HepG2 (cell line): ENCODE data around the gene SLC2A10. TPM values are rescaled to one million over a fixed set of nuclear protein-coding genes. Genes with fewer than 3 reads are reported as not detected.

ENCODE experiments used
- ATAC-seq: fragments of 200-7000 bp; cut with Tn5 transposase; 3 replicates; pipeline ENCODE4 v1.9.1; 2020; ENCODE audit warnings: mild to moderate bottlenecking, moderate library complexity
- BruUV-seq: library from RNA; stranded (reverse); fragments of 400-500 nt; replicated peaks from 2 replicates; lab custom pipeline; 2021; lab: Mats Ljungman, UMichigan
- CTCF ChIA-PET: fragments of 300-600 bp; formaldehyde crosslinking; extraction: SDS; loops from one replicate; lab custom pipeline; 2021; ENCODE audit warnings: low total read pairs, inconsistent platforms, low intra/inter-chr PET ratio; lab: Yijun Ruan, JAX
- POLR2A ChIA-PET: fragments of 350-600 bp; sonication (Branson Sonifier 250); formaldehyde crosslinking; loops from one replicate; lab custom pipeline; 2020; ENCODE audit warnings: antibody characterized with exemption, inconsistent platforms; lab: Yijun Ruan, JAX
- DNase-seq: peaks from one replicate; pipeline ENCODE4 v3.0.0-alpha.2; 2015; ENCODE audit warnings: low spot score
- FAIRE-seq: peaks from 3 replicates; lab custom pipeline; 2011; peaks lifted over from hg19 to GRCh38; lab: Jason Lieb, UNC
- H2AFZ ChIP-seq: one replicate; pipeline ENCODE4 v1.6.1; 2011; ENCODE audit warnings: low read length, inconsistent platforms
- H3K27ac ChIP-seq: fragments of 300-600 bp; 3 replicates; pipeline ENCODE4 v1.8.0; 2011; ENCODE audit warnings: mixed run types, mild to moderate bottlenecking, mixed read lengths, low read length, inconsistent platforms; ENCODE audit not compliant: insufficient read depth; ENCODE audit errors: extremely low read length
- H3K27me3 ChIP-seq, 2 experiments: fragments of 200-600 bp in 1 of 2; 2 replicates in 1 of 2; 3 replicates in 1 of 2; pipeline versions ENCODE4 v1.6.0 to v1.8.0; 2011; ENCODE audit warnings: low read length in 2 of 2, mild to moderate bottlenecking in 2 of 2, moderate library complexity in 2 of 2, inconsistent platforms in 1 of 2; ENCODE audit not compliant: insufficient read depth in 2 of 2, control insufficient read depth in 1 of 2
- H3K36me3 ChIP-seq, 2 experiments: fragments of 200-600 bp in 1 of 2; replicated peaks in 1 of 2; 2 replicates in 1 of 2; 3 replicates in 1 of 2; pipeline versions ENCODE4 v1.5.1 to v1.8.0; 2011; ENCODE audit warnings: low read length in 2 of 2, inconsistent platforms in 1 of 2; ENCODE audit not compliant: insufficient read depth in 2 of 2, control insufficient read depth in 1 of 2
- H3K4me1 ChIP-seq: 2 replicates; pipeline ENCODE4 v1.5.1; 2012; ENCODE audit warnings: low read length, inconsistent platforms; ENCODE audit not compliant: insufficient read depth
- H3K4me2 ChIP-seq: 2 replicates; pipeline ENCODE4 v1.6.0; 2011; ENCODE audit warnings: low read depth, low read length, inconsistent platforms
- H3K4me3 ChIP-seq, 3 experiments: fragments of 200-600 bp in 1 of 3; sonication (generic), shearing (Covaris generic) in 1 of 3; replicated peaks in 1 of 3; 2 replicates each; pipeline ENCODE4 v1.5.1; 2011 to 2016; ENCODE audit warnings: low read length in 3 of 3, inconsistent platforms in 2 of 3, low read depth in 2 of 3, mild to moderate bottlenecking in 2 of 3, control low read depth in 1 of 3, mixed read lengths in 1 of 3; ENCODE audit not compliant: insufficient read depth in 1 of 3
- H3K79me2 ChIP-seq: one replicate; pipeline ENCODE4 v1.6.1; 2011; ENCODE audit warnings: low read length, inconsistent platforms; ENCODE audit not compliant: insufficient read depth
- H3K9ac ChIP-seq: 2 replicates; pipeline ENCODE4 v1.6.0; 2011; ENCODE audit warnings: mild to moderate bottlenecking, low read depth, low read length, inconsistent platforms; ENCODE audit not compliant: insufficient read depth
- H3K9me3 ChIP-seq: 2 replicates; pipeline ENCODE4 v1.5.1; 2012; ENCODE audit warnings: mild to moderate bottlenecking, low read length
- H4K20me1 ChIP-seq: 2 replicates; pipeline ENCODE4 v1.6.0; 2011; ENCODE audit warnings: inconsistent platforms, mild to moderate bottlenecking, low read length, moderate library complexity; ENCODE audit not compliant: insufficient read depth
- HHEX ChIP-seq: IDR thresholded peaks from 2 replicates; pipeline ENCODE4 v1.6.1; 2016; ENCODE audit warnings: control low read depth
- KDM5A ChIP-seq: fragments of 200-600 bp; sonication (generic); IDR thresholded peaks from 2 replicates; pipeline ENCODE4 v1.7.0; 2018; ENCODE audit warnings: antibody characterized with exemption, mild to moderate bottlenecking, low read length, borderline replicate concordance
- NFIC ChIP-seq: IDR thresholded peaks from 2 replicates; pipeline ENCODE4 v1.6.1; 2012; ENCODE audit warnings: mild to moderate bottlenecking, low read length, inconsistent platforms
- NONO ChIP-seq, 2 experiments: fragments of 450-650 bp in 1 of 2; sonication (generic) in 1 of 2; formaldehyde crosslinking in 1 of 2; IDR thresholded peaks in 1 of 2; conservative IDR thresholded peaks in 1 of 2; 2 replicates each; pipeline versions ENCODE4 v1.6.1 to v1.8.0; 2017 to 2022; ENCODE audit warnings: mild to moderate bottlenecking in 1 of 2, missing genetic modification reagents in 1 of 2, moderate library complexity in 1 of 2
- ZNF12 ChIP-seq: sonication (generic); formaldehyde crosslinking; IDR thresholded peaks from 2 replicates; pipeline ENCODE4 v1.5.0; 2020; ENCODE audit warnings: missing genetic modification reagents
- ZNF143 ChIP-seq: sonication (generic); formaldehyde crosslinking; IDR thresholded peaks from 2 replicates; pipeline ENCODE4 v1.4.0; 2020; ENCODE audit warnings: missing genetic modification reagents
- ZNF451 ChIP-seq: sonication (generic); formaldehyde crosslinking; IDR thresholded peaks from 2 replicates; pipeline ENCODE4 v1.5.0; 2020; ENCODE audit warnings: mild to moderate bottlenecking, missing genetic modification reagents
- ZNF460 ChIP-seq: sonication (generic); formaldehyde crosslinking; IDR thresholded peaks from 2 replicates; pipeline ENCODE4 v1.5.1; 2020; ENCODE audit warnings: missing genetic modification reagents, mild to moderate bottlenecking, borderline replicate concordance
- ZNF556 ChIP-seq: sonication (generic); formaldehyde crosslinking; IDR thresholded peaks from 2 replicates; pipeline ENCODE4 v1.4.0; 2020; ENCODE audit warnings: mild to moderate bottlenecking, missing genetic modification reagents, borderline replicate concordance
- WGBS: methylation state at CpG from one replicate; pipeline ENCODE4 v1.1.6; 2017; ENCODE audit warnings: low lambda C conversion rate; 5-methylcytosine and 5-hydroxymethylcytosine counted together
- in situ Hi-C: cut with HindIII; loops from 2 replicates; pipeline ENCODE4 v1.10.0; 2017; ENCODE audit warnings: low pct_unique_long_range_greater_than_20kb; ENCODE audit not compliant: extremely low pct_ligation_motif_present
- intact Hi-C: fragments of 100-400 bp; cut with micrococcal nuclease; formaldehyde crosslinking; loops from one replicate; pipeline ENCODE4 v1.10.0; 2022; ENCODE audit not compliant: unreplicated experiment
- polyA plus RNA-seq, 8 experiments: library from polyadenylated mRNA; depleted of rRNA in 3 of 8; stranded (reverse) in 7 of 8; unstranded in 1 of 8; fragments of >200 nt; fragmentation: Illumina TruSeq in 4 of 8; extraction: Trizol in 4 of 8; gene quantifications; 2 replicates each; pipeline versions ENCODE4 v1.2.1 to v1.2.3, GENCODE V29; 2011 to 2016; ENCODE audit warnings: low read depth in 4 of 8, missing spikeins in 1 of 8, mixed read lengths in 1 of 8; ENCODE audit not compliant: insufficient read depth in 1 of 8
- total RNA-seq, 5 experiments: library from RNA; depleted of rRNA; stranded (reverse); fragments of >200 nt; fragmentation: Illumina TruSeq; extraction: Trizol; gene quantifications; 2 replicates each; pipeline ENCODE4 v1.2.3, GENCODE V29; 2016; ENCODE audit warnings: low read depth in 1 of 5
- TF ChIP-seq, protein P1 (sequence below): sonication (generic); formaldehyde crosslinking; IDR thresholded peaks from 2 replicates; pipeline ENCODE4 v1.4.0; 2020; ENCODE audit warnings: mild to moderate bottlenecking, missing genetic modification reagents
- TF ChIP-seq, protein P2 (sequence below): sonication (generic); formaldehyde crosslinking; IDR thresholded peaks from 2 replicates; pipeline ENCODE4 v1.4.0; 2020; ENCODE audit warnings: missing genetic modification reagents
- TF ChIP-seq, protein P3 (sequence below), 2 experiments: sonication (generic) in 1 of 2; formaldehyde crosslinking in 1 of 2; IDR thresholded peaks; 2 replicates each; pipeline versions ENCODE4 v1.5.1 to v1.6.1; 2011 to 2020; ENCODE audit warnings: borderline replicate concordance in 1 of 2, low read depth in 1 of 2, low read length in 1 of 2, mild to moderate bottlenecking in 1 of 2, missing genetic modification reagents in 1 of 2, moderate library complexity in 1 of 2

Gene SLC2A10
- total and polyA plus RNA-seq, 2 of the 13 experiments (the other 11 are each of a cell fraction or from before 2014, with no cell fraction given): 16.0 to 18.4 TPM

DNA sequence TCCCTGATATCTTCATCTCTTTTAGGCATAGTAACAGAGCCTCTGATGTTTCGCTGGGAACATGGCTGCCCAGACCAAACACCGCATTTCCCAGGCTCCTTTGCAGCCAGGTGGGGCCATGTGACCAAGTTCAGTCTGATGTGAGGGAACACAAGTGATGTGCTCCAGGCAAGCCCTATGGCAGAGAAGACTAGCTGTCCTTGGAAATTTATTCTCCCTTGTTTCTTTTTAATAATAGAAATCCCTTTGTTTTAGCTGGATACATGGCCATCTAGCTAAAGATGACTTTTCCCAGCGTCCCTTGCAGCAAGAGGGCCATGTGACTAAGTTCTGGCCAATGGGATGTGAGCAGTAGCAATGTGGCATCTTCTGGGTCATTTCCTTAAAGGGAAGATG, 30.8 kb downstream of the SLC2A10 start:
- in situ Hi-C loops: no loop called here
- CTCF ChIA-PET: no interaction called here
- FAIRE-seq: no peak
- TF ChIP-seq ZNF12 (CRISPR knock-in tag) (no peak), ZNF556 (CRISPR knock-in tag) (no peak), ZNF460 (no peak), NFIC (no peak), ZNF143 (peak; percentile 76), KDM5A (no peak), NONO (IDR thresholded peaks at IDR 0.05) (no peak), NONO (CRISPR knock-in tag; conservative IDR thresholded peaks at IDR 0.05) (no peak), HHEX (CRISPR knock-in tag) (no peak), ZNF451 (CRISPR knock-in tag) (no peak)
- TF ChIP-seq, protein P1, sequence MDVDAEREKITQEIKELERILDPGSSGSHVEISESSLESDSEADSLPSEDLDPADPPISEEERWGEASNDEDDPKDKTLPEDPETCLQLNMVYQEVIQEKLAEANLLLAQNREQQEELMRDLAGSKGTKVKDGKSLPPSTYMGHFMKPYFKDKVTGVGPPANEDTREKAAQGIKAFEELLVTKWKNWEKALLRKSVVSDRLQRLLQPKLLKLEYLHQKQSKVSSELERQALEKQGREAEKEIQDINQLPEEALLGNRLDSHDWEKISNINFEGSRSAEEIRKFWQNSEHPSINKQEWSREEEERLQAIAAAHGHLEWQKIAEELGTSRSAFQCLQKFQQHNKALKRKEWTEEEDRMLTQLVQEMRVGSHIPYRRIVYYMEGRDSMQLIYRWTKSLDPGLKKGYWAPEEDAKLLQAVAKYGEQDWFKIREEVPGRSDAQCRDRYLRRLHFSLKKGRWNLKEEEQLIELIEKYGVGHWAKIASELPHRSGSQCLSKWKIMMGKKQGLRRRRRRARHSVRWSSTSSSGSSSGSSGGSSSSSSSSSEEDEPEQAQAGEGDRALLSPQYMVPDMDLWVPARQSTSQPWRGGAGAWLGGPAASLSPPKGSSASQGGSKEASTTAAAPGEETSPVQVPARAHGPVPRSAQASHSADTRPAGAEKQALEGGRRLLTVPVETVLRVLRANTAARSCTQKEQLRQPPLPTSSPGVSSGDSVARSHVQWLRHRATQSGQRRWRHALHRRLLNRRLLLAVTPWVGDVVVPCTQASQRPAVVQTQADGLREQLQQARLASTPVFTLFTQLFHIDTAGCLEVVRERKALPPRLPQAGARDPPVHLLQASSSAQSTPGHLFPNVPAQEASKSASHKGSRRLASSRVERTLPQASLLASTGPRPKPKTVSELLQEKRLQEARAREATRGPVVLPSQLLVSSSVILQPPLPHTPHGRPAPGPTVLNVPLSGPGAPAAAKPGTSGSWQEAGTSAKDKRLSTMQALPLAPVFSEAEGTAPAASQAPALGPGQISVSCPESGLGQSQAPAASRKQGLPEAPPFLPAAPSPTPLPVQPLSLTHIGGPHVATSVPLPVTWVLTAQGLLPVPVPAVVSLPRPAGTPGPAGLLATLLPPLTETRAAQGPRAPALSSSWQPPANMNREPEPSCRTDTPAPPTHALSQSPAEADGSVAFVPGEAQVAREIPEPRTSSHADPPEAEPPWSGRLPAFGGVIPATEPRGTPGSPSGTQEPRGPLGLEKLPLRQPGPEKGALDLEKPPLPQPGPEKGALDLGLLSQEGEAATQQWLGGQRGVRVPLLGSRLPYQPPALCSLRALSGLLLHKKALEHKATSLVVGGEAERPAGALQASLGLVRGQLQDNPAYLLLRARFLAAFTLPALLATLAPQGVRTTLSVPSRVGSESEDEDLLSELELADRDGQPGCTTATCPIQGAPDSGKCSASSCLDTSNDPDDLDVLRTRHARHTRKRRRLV: no peak
- TF ChIP-seq, protein P2, sequence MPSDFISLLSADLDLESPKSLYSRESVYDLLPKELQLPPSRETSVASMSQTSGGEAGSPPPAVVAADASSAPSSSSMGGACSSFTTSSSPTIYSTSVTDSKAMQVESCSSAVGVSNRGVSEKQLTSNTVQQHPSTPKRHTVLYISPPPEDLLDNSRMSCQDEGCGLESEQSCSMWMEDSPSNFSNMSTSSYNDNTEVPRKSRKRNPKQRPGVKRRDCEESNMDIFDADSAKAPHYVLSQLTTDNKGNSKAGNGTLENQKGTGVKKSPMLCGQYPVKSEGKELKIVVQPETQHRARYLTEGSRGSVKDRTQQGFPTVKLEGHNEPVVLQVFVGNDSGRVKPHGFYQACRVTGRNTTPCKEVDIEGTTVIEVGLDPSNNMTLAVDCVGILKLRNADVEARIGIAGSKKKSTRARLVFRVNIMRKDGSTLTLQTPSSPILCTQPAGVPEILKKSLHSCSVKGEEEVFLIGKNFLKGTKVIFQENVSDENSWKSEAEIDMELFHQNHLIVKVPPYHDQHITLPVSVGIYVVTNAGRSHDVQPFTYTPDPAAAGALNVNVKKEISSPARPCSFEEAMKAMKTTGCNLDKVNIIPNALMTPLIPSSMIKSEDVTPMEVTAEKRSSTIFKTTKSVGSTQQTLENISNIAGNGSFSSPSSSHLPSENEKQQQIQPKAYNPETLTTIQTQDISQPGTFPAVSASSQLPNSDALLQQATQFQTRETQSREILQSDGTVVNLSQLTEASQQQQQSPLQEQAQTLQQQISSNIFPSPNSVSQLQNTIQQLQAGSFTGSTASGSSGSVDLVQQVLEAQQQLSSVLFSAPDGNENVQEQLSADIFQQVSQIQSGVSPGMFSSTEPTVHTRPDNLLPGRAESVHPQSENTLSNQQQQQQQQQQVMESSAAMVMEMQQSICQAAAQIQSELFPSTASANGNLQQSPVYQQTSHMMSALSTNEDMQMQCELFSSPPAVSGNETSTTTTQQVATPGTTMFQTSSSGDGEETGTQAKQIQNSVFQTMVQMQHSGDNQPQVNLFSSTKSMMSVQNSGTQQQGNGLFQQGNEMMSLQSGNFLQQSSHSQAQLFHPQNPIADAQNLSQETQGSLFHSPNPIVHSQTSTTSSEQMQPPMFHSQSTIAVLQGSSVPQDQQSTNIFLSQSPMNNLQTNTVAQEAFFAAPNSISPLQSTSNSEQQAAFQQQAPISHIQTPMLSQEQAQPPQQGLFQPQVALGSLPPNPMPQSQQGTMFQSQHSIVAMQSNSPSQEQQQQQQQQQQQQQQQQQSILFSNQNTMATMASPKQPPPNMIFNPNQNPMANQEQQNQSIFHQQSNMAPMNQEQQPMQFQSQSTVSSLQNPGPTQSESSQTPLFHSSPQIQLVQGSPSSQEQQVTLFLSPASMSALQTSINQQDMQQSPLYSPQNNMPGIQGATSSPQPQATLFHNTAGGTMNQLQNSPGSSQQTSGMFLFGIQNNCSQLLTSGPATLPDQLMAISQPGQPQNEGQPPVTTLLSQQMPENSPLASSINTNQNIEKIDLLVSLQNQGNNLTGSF (CRISPR knock-in tag): no peak
- TF ChIP-seq, protein P3, sequence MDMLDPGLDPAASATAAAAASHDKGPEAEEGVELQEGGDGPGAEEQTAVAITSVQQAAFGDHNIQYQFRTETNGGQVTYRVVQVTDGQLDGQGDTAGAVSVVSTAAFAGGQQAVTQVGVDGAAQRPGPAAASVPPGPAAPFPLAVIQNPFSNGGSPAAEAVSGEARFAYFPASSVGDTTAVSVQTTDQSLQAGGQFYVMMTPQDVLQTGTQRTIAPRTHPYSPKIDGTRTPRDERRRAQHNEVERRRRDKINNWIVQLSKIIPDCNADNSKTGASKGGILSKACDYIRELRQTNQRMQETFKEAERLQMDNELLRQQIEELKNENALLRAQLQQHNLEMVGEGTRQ (IDR thresholded peaks at IDR 0.05; ENCODE audit: low read depth, low read length): peak; percentile 25; the same call in 1 of the 2 replicates
- TF ChIP-seq, protein P3 (CRISPR knock-in tag; IDR thresholded peaks at IDR 0.05; ENCODE audit: borderline replicate concordance): peak; percentile 41; the same call in 1 of the 2 replicates

More for the DNA sequence above, 30.8 kb downstream of the SLC2A10 start:
- intact Hi-C loops: no loop called here
- DNase-seq (no peak), ATAC-seq (no peak)
- Histone ChIP-seq H3K9me3 (no peaks in the 10 kb centered on the region), H3K4me3 (no peak overlapping the region), H4K20me1 (no peaks in the 10 kb centered on the region), H3K4me1 (no peaks in the 10 kb centered on the region), H3K79me2 (no peaks in the 10 kb centered on the region), H3K9ac (no peak overlapping the region), H2AFZ (no peak overlapping the region), H3K27me3 (peaks cover 7 to 43% of the 10 kb centered on the region in 2 experiments; a peak in 4 of 5 replicates), H3K27ac (no peak overlapping the region), H3K4me2 (peak overlapping the region; percentile 3; the same call in 1 of the 2 replicates), H3K36me3 (no peaks in the 10 kb centered on the region)
- WGBS: 14% methylated on average over 3 of the region's 3 CpGs
- POLR2A ChIA-PET: no interaction called here
- BruUV-seq: no TSS peak
